Glutamatergic neuron (in vitro differentiated cells): Measurements from ENCODE around the gene CLSTN2. TPM values are rescaled to one million over a fixed set of nuclear protein-coding genes. Genes with fewer than 3 reads are reported as not detected.

ENCODE experiments used
- DNase-seq: peaks from one replicate; pipeline ENCODE4 v3.0.0; 2022
- H3K27ac Mint-ChIP-seq: one replicate; pipeline ENCODE4 v1.8.0; 2020; ENCODE audit warnings: mild to moderate bottlenecking, mixed read lengths, inconsistent platforms; ENCODE audit not compliant: unreplicated experiment
- H3K27me3 Mint-ChIP-seq: one replicate; pipeline ENCODE4 v1.8.0; 2020; ENCODE audit warnings: mild to moderate bottlenecking, moderate library complexity, mixed read lengths, inconsistent platforms; ENCODE audit not compliant: unreplicated experiment
- H3K36me3 Mint-ChIP-seq: one replicate; pipeline ENCODE4 v1.8.0; 2020; ENCODE audit warnings: mild to moderate bottlenecking, mixed read lengths, inconsistent platforms; ENCODE audit not compliant: unreplicated experiment
- H3K4me1 Mint-ChIP-seq: one replicate; pipeline ENCODE4 v1.8.0; 2020; ENCODE audit warnings: mild to moderate bottlenecking, low read depth, mixed read lengths, inconsistent platforms; ENCODE audit not compliant: unreplicated experiment
- H3K4me3 Mint-ChIP-seq: one replicate; pipeline ENCODE4 v1.8.0; 2020; ENCODE audit warnings: mild to moderate bottlenecking, mixed read lengths, inconsistent platforms; ENCODE audit not compliant: unreplicated experiment
- H3K9me3 Mint-ChIP-seq: one replicate; pipeline ENCODE4 v1.8.0; 2020; ENCODE audit warnings: mild to moderate bottlenecking, moderate library complexity, mixed read lengths, inconsistent platforms; ENCODE audit not compliant: unreplicated experiment
- total RNA-seq: library from RNA; stranded (reverse); fragmentation: NEBNext Ultra II Directional; extraction: Animal tissue kit (Norgen Biotek cat#: 25700); gene quantifications from one replicate; pipeline ENCODE4 v1.2.1, GENCODE V29; 2021; ENCODE audit not compliant: unreplicated experiment
- TF ChIP-seq, protein P1 (sequence below): fragments of 200-600 bp; sonication (generic); IDR thresholded peaks from one replicate; pipeline ENCODE4 v1.5.0; 2021; ENCODE audit not compliant: partially characterized antibody, unreplicated experiment

The CLSTN2 gene
- total RNA-seq, 1 donor from 2014 or later: 3.1 TPM

DNA sequence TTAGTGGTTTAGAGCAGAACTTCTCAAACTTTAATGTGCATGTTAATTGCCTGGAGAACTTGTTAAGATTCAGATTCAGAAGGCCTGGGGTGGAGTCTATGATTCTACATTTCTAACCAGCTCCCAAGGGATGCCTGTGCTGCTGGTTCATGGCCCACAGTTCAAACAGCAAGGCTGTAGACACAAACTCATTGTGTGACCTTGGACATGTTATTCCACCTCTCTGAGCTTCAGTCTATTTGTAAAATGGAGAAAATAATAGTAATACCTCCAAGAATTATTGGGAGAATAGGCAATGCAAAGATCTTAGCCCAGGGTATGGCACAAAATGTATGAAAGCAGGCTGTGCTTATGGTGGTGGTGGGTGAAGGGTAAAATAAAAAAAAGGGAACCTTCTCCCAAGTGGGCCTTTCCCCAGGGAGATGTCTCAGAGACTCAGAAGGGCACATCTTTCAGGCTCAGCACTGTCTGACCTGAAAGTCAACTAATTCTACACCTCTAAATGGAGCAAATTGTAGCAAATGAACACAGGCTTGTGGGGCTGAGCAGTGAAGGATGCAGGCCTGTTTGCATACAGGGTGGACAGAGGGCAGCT, 566.9 kb downstream of the CLSTN2 start:
- H3K27me3 Mint-ChIP-seq: no peaks in the 10 kb centered on the region
- TF ChIP-seq, protein P1, sequence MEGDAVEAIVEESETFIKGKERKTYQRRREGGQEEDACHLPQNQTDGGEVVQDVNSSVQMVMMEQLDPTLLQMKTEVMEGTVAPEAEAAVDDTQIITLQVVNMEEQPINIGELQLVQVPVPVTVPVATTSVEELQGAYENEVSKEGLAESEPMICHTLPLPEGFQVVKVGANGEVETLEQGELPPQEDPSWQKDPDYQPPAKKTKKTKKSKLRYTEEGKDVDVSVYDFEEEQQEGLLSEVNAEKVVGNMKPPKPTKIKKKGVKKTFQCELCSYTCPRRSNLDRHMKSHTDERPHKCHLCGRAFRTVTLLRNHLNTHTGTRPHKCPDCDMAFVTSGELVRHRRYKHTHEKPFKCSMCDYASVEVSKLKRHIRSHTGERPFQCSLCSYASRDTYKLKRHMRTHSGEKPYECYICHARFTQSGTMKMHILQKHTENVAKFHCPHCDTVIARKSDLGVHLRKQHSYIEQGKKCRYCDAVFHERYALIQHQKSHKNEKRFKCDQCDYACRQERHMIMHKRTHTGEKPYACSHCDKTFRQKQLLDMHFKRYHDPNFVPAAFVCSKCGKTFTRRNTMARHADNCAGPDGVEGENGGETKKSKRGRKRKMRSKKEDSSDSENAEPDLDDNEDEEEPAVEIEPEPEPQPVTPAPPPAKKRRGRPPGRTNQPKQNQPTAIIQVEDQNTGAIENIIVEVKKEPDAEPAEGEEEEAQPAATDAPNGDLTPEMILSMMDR: no peak

DNA sequence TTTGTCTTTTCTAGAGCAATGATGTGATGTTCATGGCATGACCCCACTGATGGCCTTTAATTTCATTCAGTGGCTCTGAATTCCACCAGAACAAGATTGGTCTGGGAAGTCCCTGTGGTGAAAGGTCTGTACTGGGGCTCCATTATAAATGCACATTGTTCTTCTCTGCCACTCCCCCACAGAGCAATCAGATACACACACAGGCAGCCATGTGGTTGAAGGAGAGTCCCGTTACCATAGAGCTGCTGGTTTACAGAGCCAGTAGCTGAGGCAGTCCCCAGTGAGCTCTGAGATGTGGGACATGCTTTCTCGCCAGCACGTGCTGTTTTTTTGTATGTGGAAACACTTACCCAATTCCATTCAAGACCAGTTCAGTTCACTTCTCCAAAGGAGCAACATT, 570.2 kb downstream of the CLSTN2 start:
- no peak for DNase-seq
- Mint-ChIP-seq H3K4me3 (no peak overlapping the region), H3K4me1 (no peaks in the 10 kb centered on the region), H3K9me3 (no peaks in the 10 kb centered on the region), H3K36me3 (no peaks in the 10 kb centered on the region), H3K27me3 (peaks cover 2% of the 10 kb centered on the region), H3K27ac (no peak overlapping the region)
- TF ChIP-seq, protein P1: no peak

More for the DNA sequence above, 566.9 kb downstream of the CLSTN2 start:
- Mint-ChIP-seq H3K4me1 (no peaks in the 10 kb centered on the region), H3K27ac (no peak overlapping the region), H3K4me3 (no peak overlapping the region), H3K36me3 (no peaks in the 10 kb centered on the region), H3K9me3 (no peaks in the 10 kb centered on the region)
- no peak for DNase-seq

DNA sequence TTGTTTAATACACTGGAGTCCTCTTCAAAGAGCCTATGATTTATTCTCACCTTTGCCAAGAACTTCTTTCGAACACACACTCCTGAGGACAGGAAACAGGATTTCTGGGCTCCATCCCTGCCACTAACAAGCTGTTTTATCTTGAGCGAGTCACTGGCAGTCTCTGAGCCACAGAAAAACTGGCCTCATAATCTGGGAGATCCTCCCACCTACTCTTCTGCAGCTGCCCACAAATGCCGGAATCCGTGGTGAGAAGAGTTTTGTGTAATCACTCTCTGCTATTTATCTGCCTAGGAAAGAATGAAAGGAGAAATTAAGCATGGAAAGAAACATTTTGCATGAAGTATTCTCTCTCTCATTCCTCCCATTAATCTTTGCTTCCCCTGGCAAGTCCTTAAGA, 570.9 kb downstream of the CLSTN2 start:
- H3K9me3 Mint-ChIP-seq: no peaks in the 10 kb centered on the region
- DNase-seq: no peak
- H3K4me1 Mint-ChIP-seq: no peaks in the 10 kb centered on the region
- TF ChIP-seq, protein P1: no peak
- no peak overlapping the region for H3K27ac Mint-ChIP-seq
- no peak overlapping the region for H3K4me3 Mint-ChIP-seq
- H3K36me3 Mint-ChIP-seq: no peaks in the 10 kb centered on the region
- H3K27me3 Mint-ChIP-seq: peaks cover 2% of the 10 kb centered on the region

DNA sequence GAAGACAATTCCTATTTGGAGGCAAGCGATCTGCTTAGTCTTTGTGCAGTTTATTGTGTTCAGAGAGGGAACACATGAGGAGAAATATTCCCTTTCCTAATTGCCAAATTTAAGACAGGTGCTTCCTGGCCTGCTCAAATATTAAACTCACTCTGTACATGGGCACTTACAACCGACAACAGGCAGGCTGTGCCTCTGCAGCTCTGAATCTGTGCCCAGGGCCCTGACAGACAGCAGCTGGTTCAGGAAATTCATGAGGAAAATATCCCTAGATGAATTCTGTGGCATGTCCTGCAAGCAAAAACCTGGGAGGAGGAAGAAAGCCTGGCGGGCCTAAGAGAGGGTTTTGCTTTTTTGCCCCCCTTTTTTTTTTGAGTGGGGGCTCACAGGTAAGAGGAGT, 573.6 kb downstream of the CLSTN2 start:
- no peaks in the 10 kb centered on the region for H3K9me3 Mint-ChIP-seq
- H3K27ac Mint-ChIP-seq: no peak overlapping the region
- TF ChIP-seq, protein P1: no peak
- H3K36me3 Mint-ChIP-seq: no peaks in the 10 kb centered on the region
- H3K4me1 Mint-ChIP-seq: no peaks in the 10 kb centered on the region
- no peak overlapping the region for H3K4me3 Mint-ChIP-seq
- DNase-seq: no peak
- peaks cover 5% of the 10 kb centered on the region for H3K27me3 Mint-ChIP-seq

DNA sequence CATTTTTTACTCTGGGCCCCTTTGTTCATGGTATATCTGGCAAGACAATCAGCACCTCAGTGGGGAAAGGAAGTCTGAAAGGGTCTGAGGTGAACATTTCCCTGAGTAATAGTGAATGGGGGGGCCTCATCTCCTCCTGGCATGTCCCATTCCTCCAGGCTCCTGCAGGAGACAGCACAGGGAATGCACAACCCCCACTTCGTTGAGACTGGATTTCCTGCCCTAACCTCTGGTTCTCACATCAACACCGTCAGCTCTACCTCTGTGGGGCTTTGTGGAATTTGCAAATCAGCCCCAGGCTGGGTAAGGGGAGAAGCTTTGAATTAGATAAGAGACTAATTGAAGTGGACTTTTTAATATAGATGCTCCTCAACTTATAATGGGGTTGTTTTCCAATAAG, 574.5 kb downstream of the CLSTN2 start:
- Mint-ChIP-seq H3K4me3 (no peak overlapping the region), H3K36me3 (no peaks in the 10 kb centered on the region), H3K27ac (no peak overlapping the region), H3K27me3 (peaks cover 5% of the 10 kb centered on the region), H3K4me1 (no peaks in the 10 kb centered on the region), H3K9me3 (no peaks in the 10 kb centered on the region)
- TF ChIP-seq, protein P1: no peak
- DNase-seq: no peak
